ENCODE data around the gene ACAP3.

DNA sequence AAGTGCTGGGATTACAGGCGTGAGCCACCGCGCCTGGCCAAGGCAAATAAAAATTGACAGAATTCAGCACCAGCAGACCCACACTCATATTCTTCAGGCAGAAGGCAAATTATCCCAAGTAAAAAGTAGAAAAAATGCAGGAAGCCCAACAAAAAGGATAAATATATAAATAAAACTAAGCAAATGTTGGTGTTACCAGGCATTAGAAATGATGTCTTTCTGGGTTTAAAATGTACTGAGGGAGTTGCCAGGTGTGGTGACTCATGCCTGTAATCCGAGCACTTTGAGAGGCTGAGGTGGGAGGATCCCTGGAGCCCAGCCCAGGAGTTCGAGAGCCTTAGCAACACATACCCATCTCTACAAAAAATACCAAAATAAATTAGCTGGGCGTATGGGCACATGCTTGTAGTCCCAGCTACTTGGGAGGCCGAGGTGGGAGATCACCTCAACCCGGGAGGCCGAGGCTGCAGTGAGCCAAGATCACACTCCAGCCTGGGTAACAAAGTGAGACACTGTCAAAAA, 10.5 kb upstream of the ACAP3 start:
- TF ChIP-seq, protein P1, sequence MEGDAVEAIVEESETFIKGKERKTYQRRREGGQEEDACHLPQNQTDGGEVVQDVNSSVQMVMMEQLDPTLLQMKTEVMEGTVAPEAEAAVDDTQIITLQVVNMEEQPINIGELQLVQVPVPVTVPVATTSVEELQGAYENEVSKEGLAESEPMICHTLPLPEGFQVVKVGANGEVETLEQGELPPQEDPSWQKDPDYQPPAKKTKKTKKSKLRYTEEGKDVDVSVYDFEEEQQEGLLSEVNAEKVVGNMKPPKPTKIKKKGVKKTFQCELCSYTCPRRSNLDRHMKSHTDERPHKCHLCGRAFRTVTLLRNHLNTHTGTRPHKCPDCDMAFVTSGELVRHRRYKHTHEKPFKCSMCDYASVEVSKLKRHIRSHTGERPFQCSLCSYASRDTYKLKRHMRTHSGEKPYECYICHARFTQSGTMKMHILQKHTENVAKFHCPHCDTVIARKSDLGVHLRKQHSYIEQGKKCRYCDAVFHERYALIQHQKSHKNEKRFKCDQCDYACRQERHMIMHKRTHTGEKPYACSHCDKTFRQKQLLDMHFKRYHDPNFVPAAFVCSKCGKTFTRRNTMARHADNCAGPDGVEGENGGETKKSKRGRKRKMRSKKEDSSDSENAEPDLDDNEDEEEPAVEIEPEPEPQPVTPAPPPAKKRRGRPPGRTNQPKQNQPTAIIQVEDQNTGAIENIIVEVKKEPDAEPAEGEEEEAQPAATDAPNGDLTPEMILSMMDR (IDR thresholded peaks at IDR 0.05): no peak
- TF ChIP-seq POLR2A (IDR thresholded peaks at IDR 0.05): no peak

Measured in lower leg skin (tissue), 3 donors.